HG02885 (cell line): Measurements from ENCODE around the gene LIF.
"Not testable (repeated sequence)": the region's sequence is repeated elsewhere in the genome, so short reads cannot be mapped to it uniquely, and the experiment has no call there.

ENCODE experiments used
- ATAC-seq: cut with Tn5 transposase; IDR thresholded peaks from one replicate; pipeline ENCODE4 v1.9.1; 2021; ENCODE audit warnings: mild to moderate bottlenecking; ENCODE audit not compliant: unreplicated experiment, poor library complexity

Gene LIF

DNA sequence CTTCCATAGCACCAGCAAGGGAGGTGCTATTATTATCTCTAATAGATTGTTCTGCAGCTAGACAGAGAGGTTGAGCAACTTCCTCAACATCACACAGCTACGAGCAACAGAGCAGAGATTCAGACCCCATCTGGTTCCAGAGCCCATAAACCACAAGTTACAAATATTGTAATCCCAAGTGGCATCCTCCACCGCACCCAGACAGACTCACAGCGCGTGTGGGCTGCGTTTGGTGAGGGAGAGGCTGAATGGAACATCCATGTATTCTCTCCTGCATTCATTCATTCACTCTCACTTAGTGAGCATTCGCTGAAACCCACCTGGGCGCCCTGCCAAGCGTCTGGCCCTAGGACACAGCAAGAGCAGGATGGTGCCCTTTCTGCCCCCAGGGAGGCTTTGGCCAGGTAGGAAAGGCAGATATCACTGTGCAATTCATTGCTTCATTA is 33.5 kb downstream of the LIF start:
- no peak for ATAC-seq

DNA sequence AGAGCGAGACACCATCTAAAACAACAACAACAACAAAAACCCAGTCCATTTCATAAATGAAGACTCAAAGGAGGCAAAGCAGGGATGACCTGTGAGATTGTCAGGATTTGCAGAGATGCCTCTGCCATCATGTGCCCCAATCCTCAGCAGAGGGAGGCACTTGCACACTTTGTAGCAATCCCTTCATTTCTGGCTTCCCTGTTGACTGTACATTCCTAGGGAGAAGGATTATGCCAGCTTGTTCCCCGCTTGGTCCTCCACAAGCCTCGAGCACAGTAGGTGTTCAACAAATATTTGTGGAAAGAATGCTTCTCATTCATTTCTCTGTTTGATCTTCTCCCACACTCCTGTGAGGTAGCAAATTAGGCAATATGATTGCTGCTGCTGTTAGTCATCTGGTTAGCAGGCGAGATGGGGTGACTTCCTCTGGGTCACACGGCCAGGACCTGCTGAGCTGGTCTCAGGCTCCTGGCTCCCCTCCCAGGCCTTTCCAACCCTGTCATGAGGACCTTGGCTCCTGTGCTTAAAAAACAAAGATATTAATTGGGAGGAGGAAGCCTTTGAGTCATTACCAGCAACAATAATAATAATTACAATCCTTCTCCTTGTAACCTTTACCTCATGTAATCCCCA is 34.1 kb downstream of the LIF start:
- no peak for ATAC-seq

DNA sequence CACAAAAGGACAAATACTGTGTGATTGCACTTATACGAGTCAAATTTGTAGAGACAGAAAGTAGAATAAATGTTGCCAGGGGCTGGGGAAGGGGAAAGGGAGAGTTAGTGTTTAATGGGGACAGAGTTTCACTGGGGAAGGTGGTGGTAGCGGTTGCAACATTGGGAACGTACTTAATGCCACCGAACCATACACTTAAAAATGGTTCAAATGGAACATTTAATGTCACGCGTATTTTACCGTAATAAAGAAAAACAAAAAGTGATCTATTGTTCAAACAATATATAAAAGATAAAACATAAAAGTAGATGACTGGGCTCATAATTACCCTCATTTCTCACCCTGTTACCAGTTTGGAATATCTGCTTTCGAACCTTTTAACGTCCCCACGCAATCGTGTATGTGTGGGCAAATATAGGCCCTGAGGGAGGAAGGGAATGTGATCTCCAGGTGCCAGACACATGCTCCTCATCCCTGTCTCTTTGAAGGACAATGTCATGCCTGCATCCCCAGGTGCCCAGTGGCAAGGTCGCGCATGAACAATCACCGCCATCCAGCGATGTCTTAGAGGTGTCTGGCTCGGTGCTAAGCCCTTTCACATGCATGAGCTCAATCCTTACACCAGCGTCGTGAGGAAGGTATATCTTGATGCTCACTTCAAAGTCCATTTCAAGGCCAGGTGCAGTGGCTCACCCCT is 35.3 kb downstream of the LIF start:
- ATAC-seq, result no peak

DNA sequence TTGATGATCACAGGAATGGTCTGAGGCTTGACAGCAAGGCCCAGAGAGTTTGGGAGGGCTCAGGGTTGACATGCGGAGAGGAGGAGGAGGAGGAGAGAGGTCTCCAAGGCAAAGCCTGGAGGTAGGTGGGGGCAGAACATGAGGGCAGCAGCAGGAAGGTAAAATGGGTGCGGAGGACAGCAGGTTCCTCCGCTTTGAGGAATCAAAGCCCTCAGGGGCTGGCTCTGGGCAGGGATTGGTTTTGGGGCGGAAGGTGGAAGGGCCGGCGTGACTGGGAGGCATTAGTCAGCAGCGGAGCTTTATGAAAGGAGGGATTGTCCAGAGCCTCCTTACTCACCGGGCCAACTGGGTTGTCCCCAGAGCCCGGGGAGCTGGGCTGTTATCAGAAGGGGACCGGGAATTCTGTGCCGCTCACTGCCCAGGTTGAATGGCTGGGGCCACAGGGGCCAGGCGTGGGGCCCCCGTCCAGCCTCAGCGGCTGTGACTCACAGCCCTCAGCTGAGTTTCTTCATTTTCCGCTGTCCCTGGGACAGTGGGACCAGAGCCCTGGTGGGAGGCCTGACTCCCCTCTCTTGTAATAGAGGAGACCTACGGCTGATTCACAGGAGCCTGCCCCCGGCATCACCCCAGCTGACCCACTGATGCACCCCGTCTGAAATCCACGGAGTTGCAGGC is 36.2 kb downstream of the LIF start:
- ATAC-seq, result no peak

DNA sequence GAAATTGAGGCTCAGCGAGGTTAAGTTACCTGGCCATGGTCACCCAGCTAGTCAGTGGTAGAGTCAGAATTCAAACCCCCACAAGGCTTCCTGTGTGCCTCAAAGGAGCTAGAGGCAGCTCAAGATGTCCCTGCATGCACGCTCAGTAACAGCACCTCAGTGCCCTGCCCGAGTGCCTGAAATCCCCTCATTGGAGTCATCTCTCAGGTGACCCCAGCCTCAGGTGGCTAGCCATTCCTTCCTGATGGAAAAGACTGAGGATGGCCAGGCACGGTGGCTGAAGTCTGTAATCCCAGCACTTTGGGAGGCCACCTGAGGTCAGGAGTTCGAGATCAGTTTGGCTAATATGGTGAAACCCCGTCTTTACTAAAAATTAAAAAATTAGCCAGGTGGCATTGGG is 36.9 kb downstream of the LIF start:
- no peak for ATAC-seq

DNA sequence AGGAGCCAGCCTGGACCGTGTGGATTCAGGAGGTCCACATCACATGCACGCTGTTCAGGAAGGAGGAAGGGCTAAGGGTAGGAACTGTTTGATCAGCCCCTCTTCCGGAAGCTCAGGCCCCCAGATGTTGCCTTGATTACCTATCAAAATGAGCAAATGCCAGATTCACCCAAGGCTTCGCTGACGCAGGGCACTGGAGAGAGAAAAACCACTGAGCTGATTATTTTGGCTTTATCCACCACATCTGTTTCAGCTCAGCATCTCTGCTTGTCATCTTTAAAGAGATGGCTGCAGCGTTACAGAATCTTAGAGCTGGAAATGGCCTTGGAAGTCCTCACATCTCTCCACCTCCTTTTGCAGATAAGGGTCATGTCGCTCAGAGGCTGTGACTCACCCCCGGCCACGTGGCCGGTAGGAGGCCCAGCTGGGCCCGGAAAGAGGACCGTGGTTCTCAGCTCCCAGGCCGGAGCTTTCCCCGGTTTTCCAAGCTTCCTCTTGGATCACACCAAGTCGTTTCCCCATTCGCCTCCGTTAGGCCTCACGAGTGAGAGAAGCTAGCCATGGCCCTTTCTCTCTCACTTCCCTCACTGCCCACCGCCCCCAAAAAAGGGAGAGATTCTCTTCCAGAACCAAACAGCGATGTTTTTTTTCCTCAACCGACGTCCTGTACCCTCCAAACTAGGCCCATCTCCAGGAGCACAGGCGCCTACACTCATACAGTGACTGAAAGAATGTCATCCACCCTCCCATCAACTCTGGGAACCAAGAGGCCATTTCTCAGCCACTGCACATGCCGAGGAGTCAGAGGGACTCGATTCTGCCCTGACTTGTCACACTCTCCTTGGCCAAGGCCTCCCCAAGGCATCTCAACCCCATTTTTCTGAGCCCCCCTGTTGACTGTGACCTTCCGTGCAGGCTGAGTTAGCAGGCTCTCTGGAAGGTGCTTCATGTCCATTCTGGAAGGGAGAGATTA is 37.6 kb downstream of the LIF start:
- ATAC-seq, result no peak

DNA sequence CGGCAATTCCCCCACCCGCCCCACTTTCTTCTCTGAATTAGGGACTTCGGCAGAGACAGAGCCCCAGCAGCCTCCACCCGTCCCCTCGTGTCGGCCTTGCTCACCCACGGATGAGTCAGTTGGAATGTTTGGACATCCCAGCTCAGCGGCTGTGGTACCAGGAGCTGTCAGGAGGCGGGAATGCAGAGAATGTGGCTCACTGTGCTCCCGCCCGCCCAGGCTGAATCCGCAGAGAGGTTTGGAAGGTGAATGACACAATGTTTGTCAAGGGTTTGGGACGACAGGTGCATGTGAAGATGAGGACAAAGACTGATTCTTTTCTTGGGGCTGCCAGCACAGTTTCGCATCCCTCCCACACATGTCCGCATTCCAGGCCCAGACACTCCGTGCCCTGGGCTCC is 39.6 kb downstream of the LIF start:
- no peak for ATAC-seq

DNA sequence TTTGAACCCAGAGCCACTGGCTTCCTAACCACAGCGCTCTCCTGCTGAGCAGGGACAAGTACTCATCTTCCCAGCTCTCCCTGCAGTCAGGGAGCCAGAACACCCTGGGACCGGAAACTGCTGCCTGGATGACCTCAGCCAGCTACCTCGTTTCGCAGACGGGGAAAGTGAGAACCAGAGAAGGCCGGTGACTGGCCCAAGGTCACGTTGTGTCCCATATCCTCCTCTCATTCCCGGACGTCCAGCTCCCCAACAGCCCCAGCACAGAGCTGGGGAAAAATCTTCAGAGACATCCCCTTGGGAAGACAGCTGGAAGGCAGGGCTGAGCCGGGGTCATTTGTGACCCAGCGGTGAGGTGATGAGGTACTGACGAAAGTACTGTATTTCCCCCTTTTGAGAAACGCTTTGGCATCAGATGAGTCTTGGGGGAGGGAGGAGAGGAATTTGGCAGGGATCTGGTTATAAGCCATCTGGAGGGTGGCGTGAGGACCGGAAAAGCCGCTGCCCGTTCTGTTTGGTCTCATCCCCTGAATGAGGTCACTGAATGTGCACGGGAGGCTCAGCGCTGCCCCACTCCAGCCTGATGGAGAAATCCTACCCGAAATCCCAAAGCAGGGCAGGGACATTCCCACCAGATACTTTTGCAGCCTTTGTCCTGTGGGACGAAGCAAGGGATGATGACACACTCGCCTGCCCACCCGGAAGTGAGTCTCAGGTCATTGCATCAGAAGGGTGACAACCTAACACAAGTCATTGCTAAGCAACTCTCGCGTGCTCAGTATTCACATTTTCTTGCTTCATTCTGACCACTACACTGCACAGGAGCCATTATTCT is 41.1 kb downstream of the LIF start:
- no peak for ATAC-seq

DNA sequence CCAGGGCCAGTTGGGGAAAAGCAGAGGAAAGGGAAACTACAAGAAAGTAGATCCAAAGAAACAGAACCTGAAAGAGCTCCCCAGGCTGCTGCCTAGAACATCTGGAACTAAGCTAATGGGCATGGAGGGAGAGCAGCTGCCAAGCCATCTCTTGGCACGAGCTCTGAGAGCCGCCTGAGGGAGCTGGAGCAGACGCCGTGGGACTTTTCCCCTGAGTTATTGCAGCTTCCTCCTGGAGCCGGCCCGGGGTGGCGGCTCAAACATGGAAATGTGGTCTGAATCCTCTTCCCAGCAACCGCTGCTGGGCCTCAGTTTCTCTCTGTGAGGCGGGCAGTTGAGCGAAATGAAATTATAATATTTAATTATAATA is 41.8 kb downstream of the LIF start:
- no peak for ATAC-seq

DNA sequence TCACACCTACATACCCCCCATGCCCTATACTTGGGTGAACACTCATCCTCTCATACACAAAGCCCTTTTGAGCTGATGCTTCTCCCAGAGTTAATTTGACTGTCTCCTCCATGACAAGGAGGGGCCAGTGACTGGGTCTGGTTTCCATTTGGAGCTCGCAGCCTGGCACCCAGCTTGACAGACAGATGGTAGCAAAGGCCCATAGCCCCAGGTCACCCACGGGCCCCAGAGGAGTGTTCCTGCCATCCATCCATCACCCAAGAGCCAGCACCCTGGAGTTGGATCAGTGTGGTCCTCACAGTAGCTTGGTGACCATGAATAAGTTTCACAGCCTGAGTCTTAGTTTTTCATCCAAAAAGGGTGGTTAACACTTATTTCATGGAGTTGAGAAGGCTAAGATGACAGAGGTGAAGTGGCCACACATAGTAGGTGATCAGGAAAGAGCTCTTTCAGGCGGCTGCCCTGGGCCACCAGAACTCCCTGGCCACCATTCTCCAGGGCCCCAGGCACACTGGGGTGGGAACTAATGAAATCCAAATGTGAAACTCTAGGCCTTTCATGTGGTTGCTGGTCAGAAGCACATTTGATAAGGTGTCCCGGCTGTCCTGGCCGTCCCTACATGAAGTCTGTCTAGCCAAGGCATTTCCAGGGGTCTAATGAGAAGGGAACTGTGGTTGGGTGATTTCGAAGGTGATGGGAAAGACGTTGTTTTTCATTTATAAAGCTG is 42.4 kb downstream of the LIF start:
- ATAC-seq, result no peak

DNA sequence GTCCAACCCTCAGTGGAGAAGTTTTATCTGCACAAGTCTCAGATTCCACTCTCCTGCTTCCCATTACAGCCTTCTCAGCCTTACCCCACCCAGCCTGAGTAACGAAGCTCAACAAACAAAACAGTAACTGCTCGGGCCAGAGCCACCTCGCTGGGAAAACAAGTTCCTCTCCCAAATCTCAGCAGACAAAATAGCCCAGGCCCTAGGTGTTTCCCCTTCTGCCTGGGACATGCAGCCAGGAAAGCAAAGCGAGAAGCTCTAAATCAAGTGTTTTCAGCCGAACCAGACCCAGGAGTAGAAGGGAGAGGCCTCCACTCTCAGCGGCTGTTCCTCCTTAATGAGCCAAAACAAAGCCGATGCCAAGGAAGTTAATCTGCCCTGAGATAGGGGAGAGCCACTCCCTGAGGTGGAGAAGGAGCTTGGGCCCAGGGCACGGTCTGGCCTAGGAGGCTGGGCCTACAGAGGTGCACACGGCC is 44.0 kb downstream of the LIF start:
- no peak for ATAC-seq

DNA sequence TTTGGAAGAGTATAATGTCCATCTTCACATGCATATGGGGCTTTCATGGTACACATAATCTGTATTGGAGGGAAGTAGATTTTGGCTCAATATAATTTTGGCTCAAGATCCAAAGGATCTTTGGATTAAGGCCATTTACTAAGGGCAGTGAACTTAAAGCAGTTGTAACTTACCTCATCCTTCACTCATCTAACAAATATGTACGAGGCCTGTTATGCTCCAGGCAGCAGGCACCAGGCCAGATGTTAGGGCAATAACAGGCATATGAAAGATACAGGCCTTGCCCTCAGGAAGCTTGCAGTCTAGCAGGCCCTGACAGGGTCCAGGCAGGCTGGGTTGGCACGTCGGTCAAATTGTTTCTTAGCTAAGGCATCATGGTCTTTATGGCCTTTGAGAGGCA is 44.6 kb downstream of the LIF start:
- no peak for ATAC-seq

DNA sequence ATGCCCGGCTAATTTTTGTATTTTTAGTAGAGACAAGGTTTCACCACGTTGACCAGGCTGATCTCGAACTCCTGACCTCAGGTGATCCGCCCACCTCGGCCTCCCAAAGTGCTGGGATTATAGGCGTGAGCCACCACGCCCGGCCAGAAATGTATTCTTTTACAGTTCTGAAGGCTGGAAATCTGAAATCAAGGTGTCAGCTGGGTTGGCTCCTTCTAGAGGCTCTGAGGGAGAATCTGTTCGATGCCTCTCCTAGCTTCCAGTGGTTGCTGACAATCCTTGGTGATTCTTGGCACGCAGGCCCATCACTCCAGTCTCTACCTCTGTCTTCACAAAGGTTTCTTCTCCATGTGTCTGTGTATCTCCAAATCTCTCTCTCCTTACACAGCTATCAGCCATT is 45.7 kb downstream of the LIF start:
- ATAC-seq, result not testable (repeated sequence)

DNA sequence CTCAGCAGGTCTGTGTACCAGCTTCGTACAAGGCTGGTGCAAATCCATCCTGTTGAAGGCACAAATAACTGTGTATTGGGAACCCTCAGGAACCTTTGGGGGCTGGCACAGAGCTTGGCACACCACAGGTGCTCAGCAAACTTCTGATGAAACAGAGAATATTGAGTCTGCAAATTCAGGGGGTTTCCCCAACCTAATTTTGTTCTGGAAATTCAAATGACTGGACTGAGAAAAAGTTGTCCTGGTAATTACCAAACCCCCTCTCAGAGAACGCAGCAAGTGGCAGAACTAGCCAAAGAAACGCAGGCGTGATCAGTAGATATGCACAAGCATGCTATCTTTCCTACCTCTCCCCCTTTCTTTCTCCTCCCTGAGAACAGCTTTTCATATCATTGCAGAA is 47.6 kb downstream of the LIF start:
- no peak for ATAC-seq

DNA sequence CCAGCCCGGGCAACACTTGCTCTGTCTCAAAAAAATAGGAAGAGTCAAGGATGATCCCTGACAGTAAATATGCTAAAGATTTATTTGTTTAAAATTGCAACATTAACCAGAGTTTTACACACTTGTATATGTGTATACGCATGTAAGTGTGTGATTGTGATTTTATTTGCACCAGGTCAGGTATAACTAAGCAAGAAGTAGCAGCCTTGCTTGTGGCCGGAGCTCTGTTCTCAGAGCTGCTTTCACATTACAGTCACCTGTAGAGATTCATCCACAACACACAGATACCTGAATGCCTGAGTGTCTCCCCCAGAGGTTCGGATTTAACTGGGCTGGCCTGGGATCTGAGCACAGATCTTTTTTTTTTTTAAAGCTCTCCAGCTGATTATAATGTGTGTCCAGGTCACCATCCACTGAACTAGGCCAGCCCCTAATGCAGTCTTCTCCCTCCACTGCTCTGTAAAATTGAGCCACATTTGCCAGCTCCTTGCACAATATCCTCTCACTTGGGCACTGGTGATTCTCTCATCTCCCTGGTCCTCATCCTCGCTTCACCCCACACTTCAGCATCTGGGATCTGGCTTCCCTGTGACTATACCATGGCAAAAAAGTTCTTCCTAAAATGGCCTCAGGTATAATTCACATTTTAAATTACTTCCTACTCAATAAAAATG is 48.3 kb downstream of the LIF start:
- ATAC-seq, result no peak

DNA sequence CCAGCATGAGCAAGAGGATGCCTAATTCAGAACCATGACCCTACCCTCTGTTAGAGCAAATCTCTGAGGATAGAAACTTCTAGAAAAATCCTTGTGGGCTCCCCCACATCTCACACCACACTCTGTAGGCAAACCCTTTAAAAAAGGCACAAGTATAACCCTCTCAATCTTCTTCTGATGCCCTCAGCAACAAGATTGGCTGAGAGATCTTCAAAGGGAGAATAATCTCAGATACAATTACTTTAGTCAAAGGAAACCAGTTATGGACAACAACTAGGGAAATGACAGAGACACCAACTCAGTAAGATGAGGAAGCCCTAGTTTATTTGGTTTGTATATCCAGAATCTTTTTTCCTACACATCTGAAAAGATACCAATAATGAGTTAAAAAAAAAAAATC is 49.2 kb downstream of the LIF start:
- ATAC-seq, result no peak

DNA sequence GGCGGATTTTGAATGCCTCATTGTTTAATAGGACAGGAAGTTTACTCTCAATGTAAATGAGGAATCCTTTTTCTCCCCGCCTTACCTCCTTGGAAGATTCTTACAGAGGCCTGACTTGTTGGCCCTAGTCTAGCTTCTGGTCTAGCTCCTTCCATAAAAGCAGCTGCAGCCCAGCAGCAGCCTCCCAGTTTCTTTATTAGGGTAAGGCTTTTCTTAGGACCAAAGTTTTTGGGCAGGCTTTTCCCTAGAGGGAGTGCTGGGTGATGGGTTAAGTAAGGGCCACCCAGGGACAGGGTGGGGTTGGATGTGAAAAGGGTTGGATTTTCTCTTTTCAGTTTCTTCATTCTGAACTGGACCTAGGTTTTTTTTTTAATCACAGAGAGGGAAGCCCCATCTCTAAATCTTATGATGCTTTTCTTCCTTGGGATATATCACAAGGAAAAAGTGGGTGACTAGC is 49.7 kb downstream of the LIF start:
- no peak for ATAC-seq

DNA sequence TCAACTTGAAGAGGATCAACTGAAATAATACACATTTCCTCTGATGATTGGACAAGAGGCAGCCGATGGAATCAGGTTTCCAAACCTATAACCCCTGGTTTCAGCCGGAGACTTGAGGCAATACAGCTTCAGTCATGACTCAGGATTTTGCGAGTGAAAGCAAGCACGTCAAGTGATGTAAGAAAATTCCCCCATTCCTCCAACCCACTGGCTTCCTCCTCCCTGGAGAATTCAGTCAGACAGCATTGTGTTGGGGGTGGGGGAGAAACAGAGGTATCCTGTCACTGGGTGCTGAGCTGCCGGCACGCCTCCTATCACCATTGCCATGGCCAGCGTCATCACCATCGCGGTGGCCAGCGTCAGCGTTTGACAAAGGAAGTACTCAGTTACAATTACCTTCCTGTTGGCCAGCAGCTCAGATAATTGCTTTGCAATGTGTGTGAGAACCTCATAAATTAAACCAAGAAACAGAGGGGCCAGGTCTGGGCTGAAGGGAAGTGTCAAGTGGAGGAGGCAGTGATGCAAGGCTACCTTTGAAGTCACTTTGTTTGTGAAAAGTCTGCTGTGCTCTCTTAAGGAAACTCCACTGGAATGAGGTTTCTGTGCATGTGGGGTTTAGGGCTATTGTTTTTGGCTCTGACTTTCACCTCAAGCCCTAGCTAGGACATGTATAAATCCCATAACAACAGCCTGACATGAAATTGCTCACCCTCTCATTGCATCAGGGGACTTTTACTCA is 50.2 kb downstream of the LIF start:
- ATAC-seq, result no peak
